NCI-H526 treated with DMSO at 0.1 percent for 48 hours (cell line): ENCODE data around the gene TRAPPC6A.

Experiments used
- DNase-seq: peaks from one replicate; lab custom pipeline; 2025; lab: John Stamatoyannopoulos, UW

The TRAPPC6A gene

DNA sequence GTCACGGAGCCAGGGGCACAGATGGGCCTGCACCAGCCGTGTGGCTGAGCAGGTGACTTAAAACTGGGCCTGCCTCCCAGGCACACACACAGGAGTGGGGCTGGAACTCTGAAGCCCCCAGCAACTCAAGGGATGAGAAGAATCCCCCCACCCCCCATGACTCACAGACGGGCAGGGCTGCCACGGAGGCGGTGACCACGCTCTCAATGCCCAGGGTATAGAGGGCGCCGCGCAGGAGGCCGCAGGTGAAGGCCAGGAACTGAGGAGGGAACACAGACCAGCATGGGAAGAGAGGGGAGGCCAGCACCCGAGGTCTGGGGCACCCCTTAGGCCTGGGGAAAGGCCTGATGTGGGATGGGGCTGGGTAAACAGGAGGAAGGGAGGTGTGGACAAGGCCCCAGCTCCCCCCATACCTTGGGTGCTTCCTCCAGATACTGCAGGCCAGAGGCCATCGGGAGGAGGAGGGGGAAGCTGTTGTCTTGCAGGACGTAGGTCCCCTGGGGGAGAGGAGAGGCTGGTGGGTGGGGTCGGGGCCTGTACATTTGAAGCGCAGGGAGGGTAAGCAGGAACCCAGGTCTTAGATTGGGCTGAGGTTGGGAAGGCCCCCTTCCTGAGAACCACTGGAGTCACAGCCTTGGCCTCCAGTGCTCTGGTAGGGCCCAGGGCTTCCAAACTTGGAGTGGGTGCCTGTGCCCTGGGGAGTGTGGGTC is 14.1 kb downstream of the TRAPPC6A start:
- no peak for DNase-seq

DNA sequence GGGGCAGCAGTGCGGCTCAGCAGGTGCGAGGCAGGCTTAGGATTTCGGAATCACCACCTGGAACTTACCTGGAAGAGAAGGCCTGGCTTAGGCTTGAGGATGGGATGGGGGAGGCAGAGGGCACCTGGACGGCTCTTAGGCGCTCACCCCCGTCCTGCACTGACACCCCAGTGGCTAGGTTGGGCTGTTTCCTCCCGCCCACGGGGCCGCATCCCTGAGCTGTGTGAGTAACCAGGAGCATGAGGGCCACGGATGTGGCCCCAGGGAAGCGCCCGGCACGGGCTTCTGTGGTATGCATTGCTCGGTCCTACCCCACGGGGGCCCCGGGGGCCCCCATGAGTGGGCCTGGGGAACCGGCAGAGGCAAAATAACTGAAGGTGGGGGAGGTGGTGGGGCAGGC is 14.9 kb downstream of the TRAPPC6A start:
- DNase-seq = no peak

DNA sequence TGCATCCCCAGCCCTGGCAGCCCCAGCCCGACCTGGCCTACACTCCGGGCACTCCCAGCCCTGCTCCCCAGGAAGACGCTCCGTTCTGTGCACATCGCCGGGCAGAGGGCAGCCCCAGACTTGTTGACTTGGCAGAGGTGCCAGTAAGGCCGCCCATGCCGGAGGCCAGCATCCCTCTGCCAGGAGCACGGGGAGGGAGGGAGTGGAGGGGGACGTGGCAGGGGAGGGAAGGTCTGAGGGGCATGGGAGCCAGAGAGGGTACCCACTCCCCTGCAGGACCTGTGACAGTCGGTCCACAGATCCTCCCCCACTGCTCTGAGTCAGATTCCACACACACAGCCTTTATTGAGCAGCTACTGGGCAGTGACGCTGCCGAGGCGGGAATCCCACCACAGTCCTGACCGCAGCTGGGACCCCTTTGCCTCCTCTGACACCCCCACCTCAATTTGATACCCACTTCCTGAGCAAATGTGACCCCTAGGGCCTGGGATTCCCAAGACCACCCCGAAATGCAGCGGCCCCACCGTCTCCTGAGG is 15.4 kb downstream of the TRAPPC6A start:
- peak; percentile 45 for DNase-seq

DNA sequence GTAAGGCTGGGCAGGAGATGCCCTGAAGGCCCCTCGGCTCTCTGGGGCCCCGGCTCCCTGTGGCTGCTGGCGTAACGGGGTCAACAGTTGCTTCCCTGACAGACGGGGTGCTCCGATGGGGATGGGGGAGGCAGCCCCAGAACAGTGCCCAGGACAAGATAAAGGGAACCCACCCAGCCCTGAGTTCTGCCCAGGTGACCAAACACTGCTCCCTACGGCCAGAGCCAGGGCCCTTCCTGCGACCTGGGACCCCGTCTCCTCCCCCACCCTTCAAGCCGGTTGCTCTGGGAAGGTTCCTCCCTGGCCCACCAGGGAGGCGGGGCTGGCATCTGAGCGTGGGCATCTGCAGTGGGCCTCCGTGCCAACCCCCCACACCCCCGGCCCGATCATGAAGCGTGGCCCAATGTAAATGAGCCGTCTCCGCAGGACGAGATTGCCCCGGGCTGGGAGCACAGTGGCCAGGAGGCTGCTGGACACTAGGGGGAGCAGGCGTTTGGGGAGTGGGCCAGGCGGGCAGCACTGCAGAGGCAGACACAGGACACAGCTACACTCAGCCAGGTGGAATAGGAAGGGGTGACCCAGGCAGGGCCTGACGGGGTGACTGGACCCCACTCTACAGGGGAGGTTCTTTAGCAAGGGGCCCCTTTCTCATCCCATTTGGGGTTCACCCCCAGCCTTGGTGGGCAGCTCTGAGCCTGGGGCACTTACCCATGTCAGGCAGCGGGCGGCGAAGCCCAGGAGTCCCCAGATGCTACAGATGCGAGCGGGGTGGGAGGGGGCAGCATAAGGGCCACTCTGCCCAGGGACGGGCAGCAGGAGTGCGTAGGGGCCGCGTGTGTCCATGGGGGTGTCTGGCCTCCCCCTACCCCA is 16.1 kb downstream of the TRAPPC6A start:
- no peak for DNase-seq

DNA sequence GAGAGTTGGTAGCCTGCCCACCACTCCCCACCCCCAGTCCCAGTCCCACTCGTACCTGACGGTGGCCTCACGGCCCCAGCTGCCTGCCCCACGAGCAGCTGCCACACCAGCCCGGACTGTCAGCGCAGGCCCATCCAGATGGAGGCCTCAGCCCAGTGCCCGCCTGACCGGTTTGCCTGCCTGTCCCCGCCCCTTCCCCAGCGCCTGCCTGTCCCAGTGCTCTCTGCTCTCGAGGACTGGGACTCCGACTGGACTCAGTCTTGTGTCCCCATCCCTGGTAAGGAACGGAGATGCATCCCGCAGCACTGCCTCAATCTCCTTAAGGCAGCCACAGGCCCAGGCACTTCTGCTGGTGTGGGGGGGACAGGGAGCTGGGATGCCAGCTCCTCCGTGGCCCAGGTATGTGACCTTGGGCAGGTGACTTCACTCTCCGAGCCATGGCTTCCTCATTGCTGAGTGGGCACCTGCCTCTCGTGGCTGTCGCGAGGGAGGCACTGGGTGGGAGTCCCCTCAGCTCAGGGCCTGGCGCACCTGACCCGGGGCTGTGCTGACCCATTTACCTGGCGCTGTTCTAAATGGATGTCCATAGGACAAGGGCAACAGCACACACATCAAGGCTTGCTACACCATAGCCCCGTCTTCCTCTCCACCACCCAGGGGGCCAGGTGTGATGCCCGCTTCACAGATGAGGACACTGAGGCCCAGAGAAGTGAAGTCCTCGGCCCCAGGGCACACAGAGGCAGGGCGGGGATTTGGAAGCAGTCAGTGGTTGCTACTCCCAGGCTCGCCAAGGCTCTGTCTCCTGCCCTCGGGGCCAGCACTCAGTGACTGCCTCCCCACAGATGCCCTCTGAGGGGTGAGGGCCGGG is 16.9 kb downstream of the TRAPPC6A start, which contains the start of gene NKPD1:
TSS of gene NKPD1 (minus strand) at position 113 of the 868 bp plus-strand sequence. CDS start 832 bp downstream, outside the sequence.
- DNase-seq = peak; percentile 16

DNA sequence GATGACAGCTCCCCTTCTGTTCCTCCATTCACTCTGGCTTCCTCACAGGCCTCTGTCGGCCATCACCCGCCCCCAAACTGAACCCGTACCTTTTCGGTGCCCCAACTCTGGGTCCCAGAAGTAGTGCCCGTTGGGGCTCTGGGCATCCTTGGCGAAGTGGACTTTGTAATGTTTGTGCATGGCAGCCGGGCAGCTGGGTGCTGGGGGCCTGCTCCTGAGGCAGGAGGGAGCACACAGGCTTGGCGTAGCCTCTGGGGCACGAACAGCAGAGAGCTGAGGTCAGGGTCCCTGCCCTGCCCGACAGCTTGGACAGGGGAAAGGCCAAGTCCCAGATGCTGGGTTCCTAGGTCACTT is 18.1 kb downstream of the TRAPPC6A start:
- DNase-seq = no peak

DNA sequence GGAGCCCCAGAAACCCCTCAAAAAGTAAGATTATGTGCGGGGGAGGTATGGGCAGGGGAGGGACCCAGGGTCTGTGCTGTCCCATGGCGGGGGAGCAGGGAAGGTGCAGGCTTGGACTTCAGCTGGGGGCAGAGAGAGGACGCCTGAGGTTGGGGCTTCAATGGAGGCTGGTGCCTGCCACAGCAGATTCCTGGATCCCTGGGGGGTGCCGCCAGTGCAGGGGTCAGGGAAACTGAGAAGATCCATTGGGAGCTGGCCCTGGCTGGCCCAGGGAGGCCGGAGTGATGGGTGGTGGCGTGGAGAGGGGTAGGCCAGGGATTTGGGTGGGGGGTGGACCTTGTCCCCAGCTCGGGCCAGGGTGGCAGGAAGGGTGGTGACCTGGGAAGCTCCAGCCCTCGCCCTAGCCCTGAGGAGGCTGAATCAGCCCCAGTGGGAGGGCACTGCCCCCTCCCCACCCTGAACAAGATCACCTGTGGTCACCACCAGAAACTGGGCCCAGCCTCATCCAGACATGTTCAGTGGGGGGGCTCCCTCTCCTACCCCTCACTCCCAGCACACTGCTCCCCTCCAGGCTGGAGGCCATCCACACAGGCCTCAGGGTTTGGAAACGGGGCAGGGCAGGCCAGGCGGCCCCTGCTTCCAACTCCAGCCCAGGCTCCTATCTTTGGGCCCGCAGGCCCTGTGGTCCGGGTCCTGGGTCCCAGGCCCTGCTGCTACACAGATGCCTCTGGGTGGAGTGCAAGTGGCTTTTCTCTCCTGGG is 18.6 kb downstream of the TRAPPC6A start:
- no peak for DNase-seq

DNA sequence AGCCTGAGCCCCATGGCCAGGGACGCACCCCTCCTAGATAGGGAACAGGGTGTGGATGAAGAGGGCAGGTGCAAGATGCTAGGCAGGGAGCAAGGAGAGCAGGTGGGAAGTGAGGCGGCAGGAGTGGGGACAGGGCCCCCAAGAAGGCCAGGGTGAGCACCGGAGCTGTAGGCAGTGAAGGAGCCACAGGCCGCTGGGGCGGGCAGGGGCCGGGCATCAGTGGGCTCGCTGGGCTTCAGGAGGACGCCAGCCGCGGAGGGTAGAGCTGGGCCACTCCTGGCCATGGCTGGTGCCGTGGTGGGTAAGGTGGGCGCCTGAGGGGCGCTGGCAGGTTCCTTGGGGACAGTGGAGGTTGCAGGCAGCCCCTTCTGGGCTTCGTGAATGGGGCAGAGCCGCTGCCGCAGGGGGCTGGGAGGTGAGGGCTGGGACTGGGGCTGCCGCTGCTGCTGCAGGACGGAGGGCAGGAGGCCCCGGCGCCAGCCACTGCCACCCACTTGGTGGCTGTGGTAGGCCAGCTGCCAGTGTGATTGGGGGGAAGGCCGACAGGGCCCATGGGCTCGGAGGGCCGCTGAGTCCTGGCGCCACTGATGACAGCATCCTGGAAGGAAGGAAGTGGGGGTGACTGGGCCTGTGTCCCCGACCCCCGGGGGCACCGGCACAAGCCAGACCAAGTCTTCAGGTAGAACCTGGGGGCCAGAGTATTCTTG is 19.4 kb downstream of the TRAPPC6A start:
- no peak for DNase-seq

DNA sequence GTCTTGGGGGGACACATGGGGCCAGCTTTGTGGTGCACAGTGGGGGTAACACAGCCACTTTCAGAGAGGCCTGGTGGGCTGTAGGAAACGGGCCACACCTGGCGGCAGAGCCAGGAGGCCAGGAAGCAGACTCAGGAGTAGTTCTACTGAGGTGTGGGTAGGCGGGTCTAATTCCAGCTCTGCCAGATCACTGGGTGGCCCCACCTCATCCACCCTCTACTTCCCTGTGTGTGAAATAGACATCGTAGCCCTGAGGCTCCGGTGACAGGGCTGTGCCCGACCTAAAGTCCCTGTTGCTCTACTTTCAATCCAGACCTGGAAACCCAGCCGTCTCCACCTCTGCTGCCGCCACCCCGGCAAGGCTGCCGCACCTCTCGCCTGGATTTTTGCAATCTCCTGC is 21.3 kb downstream of the TRAPPC6A start:
- DNase-seq = no peak

DNA sequence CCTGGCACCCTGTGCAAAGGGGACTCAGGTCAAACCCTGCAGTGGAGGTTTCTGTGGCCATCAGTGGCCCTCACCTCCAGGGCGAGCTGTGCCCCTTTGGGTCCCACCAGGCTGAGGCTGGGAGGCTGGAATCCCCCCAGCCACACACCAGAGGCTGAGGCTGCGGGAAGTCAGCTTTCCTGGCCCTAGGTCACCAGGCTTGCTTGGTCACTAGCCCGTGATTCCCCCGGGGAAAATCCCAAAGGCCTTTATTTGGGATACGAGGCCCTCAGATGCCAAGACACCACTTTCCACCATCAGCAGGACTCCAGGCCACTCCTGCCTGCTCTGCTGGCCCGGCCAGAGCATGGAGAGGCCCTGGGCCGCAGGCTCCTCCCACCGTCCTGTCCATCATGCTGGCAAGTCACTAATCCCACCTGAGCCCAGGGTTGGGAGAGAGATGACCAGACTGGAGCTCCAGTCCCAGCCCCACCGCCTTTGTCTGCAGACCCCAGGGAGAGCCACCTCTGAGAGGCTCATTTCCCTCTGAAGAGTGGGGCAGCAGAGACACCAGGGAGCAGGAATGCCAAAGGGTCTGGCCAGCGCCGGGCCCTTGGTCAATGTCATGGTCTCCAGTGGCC is 21.9 kb downstream of the TRAPPC6A start:
- DNase-seq = no peak

DNA sequence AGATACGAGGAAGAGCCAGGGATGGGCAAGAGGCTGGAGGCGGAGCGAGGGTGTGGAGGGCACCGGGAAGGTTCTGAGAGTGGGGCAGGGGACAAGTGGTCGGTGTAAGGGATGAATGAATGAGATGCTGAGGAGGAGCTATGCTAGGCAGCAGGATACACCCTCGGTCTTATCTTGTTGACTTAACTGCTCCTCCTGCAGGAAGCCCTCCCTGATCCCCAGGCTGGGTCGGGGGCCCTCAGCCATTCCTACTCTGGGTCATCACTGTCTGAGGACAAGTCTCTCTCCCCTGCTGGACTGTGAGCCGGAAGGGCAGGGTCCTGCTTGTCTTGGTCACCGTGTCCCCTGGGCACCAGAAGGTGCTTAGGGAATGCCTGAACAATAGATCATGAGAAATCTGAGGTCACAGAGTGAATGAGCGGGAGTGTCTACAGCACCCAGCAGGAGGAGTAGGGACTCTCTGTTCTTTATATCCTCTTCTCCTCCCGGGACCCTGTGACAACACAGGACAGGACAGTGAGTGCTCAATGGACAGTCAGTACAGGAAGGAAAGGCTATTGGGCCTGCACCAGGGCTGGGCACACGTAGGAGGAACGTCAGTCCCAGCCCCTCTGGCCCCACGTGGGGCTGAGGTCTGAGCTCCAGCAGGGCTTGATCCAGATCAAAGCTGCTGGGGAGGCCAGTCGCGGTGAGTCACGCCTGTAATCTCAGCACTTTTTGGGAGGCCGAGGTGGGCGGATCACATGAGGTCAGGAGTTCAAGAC is 23.8 kb downstream of the TRAPPC6A start:
- DNase-seq = no peak

DNA sequence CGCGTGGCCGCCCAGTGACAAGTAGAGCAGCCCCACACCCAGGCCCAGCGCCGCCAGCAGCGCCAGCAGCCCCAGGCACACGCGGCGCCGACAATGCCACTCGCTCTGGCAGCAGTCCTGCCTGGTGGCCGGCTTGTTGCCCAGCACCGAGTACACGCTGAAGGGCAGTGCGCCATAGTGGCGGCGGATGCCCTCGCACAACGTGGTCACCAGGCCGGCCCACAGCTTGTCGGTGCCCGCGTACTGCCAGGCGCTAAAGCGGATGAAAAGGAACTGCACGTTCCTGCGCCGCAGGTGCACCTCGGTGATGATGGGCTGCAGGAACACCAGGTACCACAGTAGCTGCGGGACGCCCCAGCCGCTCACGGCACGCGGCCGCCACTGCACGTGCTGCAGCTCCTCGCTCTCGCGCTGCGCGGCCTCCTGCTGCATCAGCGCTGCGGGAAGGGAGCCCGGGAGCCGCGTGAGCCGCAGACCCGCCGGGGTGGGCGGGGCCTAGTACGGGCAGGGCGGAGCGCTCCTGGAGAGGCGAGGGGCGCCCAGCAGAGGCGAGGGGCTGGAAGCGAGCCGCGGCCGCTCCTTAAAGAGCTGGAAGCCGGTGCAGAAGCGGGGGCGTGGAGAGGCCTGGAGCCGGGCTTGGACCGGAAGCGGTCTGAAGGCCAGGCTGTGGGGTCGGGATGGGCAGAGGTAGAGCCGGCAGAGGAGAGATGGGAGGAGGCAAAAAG is 24.5 kb downstream of the TRAPPC6A start:
- peak; percentile 39 for DNase-seq

DNA sequence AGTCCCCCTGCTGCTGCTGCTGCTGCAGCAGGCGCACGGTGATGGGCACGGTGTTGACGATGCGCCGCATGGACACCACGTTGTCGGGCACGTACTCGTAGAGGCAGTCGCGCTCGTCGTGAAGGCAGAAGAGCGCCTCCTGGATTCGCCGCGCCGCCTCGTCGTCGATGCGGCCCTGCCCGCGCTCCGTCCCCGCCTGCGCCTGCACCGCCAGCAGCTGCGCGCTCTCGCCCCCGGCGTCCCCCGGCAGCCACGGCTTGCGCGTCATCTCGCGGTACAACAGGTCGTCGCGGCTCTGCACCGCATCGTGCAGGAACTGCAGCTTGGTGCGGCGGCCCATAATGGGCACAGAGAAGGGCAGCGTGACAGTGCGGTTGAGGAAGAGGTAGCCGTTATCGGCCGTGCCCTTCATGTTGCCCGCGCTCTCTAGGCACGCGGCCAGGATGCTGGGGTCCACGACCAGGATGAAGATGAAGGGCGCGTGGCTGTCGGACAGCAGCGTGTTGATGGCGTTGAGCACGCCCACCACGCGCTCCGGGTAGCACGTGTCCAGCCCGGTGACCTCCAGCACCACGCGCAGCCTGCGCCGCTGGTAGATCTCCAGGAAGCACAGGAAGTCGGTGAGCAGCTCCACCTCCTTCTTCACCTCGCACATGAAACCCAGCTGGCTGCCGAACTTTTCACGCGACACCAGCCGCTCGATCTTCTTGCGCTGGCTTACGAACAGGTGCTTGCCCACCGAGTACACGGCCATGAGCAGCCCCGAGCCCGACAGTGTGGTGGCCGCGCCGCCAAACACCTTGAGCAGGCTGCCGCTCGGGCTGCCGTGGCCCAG is 25.3 kb downstream of the TRAPPC6A start:
- DNase-seq = peak; percentile 34

DNA sequence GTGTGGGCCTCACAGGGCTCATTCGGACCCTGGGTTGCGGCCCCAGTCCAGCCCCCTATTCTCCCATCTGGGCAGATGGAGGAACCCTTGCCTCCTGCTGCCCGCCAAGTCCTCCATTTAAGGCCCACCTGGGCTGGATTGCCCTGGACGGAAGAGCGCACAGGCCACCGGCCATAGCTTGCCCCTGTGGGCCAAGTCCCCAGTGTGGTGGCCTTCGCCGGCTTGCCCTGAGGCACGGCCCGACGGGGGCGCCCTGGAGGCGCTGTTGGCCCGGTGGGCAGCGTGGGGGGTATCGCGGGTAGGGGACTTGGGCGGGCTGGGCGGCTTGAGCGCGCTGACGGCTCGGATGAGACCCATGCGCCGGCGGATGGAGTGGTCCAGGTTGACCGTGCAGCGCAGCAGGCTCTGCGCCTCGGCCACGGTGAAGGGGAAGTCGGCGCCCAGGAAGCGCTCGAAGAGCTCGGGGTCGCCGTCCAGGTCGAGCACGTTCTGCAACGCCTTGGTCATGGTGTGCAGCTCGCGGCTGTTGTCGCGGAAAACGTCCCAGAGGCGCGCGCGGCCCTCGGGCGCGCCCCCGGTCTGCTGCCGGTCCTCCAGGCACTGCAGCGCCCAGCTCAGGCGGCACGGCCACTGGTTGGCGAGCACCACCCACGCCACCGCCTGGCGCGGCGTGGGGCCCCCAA is 26.1 kb downstream of the TRAPPC6A start:
- DNase-seq = no peak

DNA sequence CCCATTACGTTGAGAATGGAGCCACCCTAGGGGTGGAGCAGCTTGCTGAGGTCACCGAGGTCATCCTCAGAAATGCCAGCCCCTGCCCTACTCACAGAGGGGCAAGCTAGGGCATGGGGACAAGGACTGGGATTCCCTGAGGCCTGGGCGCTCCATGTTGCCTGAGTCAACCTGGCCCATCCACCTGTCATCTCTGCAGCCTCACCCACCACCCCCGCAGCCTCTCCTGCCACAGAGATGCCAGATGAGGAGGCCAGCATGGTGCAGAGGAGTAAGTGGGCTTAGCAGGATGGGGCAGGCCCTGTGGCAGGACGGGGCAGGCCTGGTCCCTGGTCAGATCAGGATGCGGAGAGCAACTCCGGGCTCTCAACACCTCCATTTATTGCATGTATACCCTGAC is 26.7 kb downstream of the TRAPPC6A start:
- no peak for DNase-seq

DNA sequence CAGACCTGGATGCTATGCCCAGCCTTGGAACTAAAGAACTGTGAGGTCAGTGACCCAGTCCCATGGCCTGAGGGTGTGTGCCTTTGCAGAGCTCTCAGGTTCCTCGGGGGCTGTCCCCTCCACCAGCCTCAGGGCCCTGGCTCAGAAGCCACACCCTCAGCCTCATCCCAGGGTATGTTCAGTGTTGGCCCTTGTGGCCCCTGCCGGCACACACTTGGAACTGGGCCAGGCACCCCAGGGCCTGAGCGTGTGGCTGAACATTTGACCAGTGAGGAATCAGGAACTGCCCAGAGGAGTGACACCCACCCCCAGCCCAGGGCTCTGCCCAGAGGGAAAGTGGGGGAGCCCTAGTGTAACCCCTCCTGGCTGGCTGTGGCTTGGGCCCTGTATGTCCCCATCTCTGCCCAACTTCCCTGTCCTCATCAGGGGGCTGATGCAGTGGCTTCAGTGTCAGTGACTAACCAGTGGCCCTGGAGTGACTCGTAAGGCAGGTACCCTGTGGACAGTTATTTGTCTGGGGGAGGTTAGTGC is 27.2 kb downstream of the TRAPPC6A start:
- no peak for DNase-seq

DNA sequence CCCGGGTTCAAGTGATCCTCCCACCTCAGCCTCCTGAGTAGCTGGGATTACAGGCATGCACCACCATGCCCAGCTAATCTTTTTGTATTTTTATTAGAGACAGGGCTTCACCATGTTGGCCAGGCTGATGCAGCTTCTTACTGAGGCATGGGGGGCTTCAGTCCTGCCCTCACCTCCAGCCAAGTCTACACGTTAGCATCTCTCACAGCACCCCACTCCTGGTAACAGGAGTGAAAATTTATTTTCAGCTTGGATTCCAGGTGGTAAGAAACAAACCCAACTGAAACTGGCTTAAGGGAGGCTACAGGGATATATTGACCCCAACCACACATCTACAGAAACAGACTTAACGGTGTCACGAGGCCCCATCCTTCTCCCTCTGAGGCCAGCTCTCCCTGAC is 27.9 kb downstream of the TRAPPC6A start:
- no peak for DNase-seq
